Osteocyte (in vitro differentiated cells): ENCODE data around the gene ATF6B. TPM values are rescaled to one million over a fixed set of nuclear protein-coding genes. Genes with fewer than 3 reads are reported as not detected.
A peak's percentile ranks its signal among the peaks of the same experiment; 100 is the strongest.

Source experiments
- DNase-seq: peaks from one replicate; pipeline ENCODE4 v3.0.0; 2021; ENCODE audit warnings: mixed read lengths; ENCODE audit not compliant: unreplicated experiment; ENCODE audit errors: extremely low spot score
- H3K27ac Mint-ChIP-seq: one replicate; pipeline ENCODE4 v1.8.0; 2021; ENCODE audit warnings: mild to moderate bottlenecking, mixed read lengths; ENCODE audit not compliant: unreplicated experiment
- H3K27me3 Mint-ChIP-seq: one replicate; pipeline ENCODE4 v1.8.0; 2021; ENCODE audit warnings: mixed read lengths; ENCODE audit not compliant: unreplicated experiment
- H3K36me3 Mint-ChIP-seq: one replicate; pipeline ENCODE4 v1.8.0; 2021; ENCODE audit warnings: mixed read lengths; ENCODE audit not compliant: unreplicated experiment
- H3K4me1 Mint-ChIP-seq: one replicate; pipeline ENCODE4 v1.8.0; 2021; ENCODE audit warnings: mixed read lengths; ENCODE audit not compliant: unreplicated experiment
- H3K4me3 Mint-ChIP-seq: one replicate; pipeline ENCODE4 v1.8.0; 2021; ENCODE audit warnings: mild to moderate bottlenecking, moderate library complexity, mixed read lengths; ENCODE audit not compliant: unreplicated experiment
- H3K9me3 Mint-ChIP-seq: one replicate; pipeline ENCODE4 v1.8.0; 2021; ENCODE audit warnings: mixed read lengths; ENCODE audit not compliant: unreplicated experiment
- total RNA-seq: library from RNA; stranded (reverse); gene quantifications from 2 replicates; pipeline ENCODE4 v1.2.1, GENCODE V29; 2021
- TF ChIP-seq, protein P1 (sequence below): fragments of 200-600 bp; sonication (generic); IDR thresholded peaks from 2 replicates; pipeline ENCODE4 v1.5.0; 2021; ENCODE audit warnings: antibody characterized with exemption, mild to moderate bottlenecking, moderate library complexity

Gene ATF6B
- total RNA-seq, 1 donor from 2014 or later: 109 TPM

DNA sequence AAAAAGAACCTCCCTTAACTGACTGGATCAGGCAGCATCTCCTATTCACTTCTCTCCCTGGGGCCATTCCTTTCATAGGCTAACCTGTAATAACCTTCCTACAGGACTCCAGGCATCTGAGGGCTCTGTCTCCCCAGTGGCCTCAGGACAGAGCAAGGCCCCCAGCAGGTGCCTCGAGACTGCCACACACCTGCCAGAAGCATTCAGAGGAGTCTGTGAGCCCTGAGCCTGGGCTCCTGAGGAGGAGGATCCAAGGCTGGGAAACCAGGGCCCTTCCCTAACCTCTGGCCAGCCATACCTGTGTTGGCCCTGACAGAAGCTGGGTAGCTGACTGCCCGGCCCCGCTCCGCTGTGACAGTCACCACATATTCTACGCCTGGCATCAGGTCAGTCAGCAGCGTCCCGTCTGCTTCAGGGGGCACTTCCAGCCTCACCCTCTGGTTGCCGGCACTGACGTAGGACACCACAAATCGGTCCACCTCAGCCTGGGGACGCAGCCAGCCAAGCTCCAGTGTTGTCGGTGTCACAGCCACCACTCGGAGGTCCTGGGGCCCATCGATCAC, 39.5 kb downstream of the ATF6B start:
- Mint-ChIP-seq H3K4me3 (no peak overlapping the region), H3K36me3 (no peaks in the 10 kb centered on the region), H3K4me1 (peaks cover 38% of the 10 kb centered on the region), H3K9me3 (no peaks in the 10 kb centered on the region), H3K27me3 (peaks cover 3% of the 10 kb centered on the region), H3K27ac (no peak overlapping the region)
- TF ChIP-seq, protein P1, sequence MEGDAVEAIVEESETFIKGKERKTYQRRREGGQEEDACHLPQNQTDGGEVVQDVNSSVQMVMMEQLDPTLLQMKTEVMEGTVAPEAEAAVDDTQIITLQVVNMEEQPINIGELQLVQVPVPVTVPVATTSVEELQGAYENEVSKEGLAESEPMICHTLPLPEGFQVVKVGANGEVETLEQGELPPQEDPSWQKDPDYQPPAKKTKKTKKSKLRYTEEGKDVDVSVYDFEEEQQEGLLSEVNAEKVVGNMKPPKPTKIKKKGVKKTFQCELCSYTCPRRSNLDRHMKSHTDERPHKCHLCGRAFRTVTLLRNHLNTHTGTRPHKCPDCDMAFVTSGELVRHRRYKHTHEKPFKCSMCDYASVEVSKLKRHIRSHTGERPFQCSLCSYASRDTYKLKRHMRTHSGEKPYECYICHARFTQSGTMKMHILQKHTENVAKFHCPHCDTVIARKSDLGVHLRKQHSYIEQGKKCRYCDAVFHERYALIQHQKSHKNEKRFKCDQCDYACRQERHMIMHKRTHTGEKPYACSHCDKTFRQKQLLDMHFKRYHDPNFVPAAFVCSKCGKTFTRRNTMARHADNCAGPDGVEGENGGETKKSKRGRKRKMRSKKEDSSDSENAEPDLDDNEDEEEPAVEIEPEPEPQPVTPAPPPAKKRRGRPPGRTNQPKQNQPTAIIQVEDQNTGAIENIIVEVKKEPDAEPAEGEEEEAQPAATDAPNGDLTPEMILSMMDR: no peak
- no peak for DNase-seq

DNA sequence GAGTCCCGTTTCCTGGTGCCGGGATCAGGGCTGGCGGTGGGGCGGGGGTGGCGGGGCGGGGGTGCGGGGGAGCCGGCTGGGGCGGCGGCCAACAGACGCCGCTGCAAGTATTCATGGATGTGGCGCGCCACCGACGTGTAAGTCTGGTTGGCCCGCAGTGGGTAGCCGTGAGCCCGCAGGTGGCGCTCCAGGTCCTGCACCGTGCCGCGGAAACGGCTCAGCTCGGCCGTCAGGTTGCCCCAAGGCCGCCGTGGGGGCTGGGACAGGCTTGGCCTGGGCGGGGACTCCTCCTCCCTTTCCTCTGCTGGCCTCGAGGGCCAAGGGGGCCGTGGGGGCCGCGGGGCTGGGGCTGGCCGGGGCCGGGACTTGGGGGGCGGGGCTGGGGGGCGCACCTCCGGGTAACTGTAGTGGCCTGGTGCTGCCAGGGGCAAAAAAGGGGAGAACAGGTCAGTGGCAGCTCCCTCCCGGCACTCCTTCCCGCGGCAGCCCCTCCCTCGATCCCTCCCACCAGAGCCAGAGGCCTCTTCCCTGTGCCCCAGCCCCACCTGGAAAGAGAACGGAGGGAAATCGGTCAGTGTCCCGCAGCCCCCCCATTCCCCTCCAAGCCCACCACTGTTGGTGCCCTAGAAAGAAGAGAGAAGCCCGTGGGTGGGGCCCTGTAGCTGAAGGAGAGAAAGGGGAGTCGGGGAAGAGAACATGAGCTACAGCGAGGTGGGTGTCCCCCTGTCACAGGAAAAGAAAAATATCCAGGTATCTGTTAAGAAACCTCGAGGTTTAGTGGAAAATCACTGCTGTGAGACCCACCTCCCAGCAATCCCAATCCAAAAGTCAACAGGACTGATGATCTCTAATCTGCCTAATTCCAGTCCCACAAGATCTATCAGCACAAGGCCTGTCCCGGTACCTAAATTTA, 40.2 kb downstream of the ATF6B start:
- H3K4me1 Mint-ChIP-seq: peaks cover 37% of the 10 kb centered on the region

DNA sequence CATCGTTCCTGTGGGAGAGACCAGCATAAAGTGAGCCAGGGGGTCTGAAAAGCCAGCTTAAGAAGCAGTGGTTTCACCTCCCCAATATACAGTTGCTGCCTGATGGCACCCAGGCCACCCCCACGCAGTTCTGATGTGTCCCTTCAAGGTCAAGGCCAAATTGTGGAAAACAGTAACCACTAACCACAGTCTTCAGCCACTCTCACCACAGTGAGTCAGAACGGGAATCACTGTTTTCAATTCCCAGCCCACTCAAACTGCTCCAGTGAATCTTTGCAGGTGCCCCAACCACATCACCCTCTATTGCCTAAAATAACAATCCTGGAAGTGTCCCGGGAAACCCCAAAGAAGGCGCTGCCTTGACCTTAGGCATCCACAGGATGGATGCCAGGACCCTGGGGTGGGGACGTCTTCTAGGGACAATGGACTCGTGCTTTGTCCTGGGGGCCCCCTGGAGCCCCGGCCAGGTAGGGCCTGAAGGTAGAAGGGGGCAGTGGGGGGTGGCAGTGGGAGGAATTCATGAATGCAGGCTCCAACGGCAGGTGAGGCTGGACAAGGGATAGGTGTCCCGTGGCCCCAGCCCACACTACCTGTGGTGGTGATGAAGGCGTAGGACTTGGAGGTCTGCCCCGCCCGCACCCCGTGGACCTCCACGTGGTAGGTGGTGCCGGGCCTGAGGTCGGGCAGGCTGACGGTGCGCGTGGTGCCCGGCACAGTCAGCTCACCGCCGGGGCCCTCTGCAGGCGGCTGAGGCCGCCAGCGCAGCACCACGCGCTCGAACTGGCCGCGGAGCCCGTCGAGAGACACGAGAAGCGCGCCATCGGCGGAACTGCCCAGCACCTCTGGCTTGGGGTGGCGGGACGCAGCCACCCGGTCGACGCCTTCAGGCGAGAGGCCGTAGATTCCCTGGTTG, 41.1 kb downstream of the ATF6B start:
- TF ChIP-seq, protein P1: no peak
- Mint-ChIP-seq H3K9me3 (no peaks in the 10 kb centered on the region), H3K27me3 (peaks cover 3% of the 10 kb centered on the region), H3K4me3 (no peak overlapping the region), H3K36me3 (no peaks in the 10 kb centered on the region), H3K4me1 (peaks cover 36% of the 10 kb centered on the region), H3K27ac (peak overlapping the region; percentile 44)
- DNase-seq: no peak

More for the DNA sequence above, 40.2 kb downstream of the ATF6B start:
- peak; percentile 92 for DNase-seq
- no peaks in the 10 kb centered on the region for H3K36me3 Mint-ChIP-seq
- no peaks in the 10 kb centered on the region for H3K9me3 Mint-ChIP-seq
- H3K4me3 Mint-ChIP-seq: no peak overlapping the region
- no peak overlapping the region for H3K27ac Mint-ChIP-seq
- TF ChIP-seq, protein P1: peak; percentile 75
- peaks cover 3% of the 10 kb centered on the region for H3K27me3 Mint-ChIP-seq

DNA sequence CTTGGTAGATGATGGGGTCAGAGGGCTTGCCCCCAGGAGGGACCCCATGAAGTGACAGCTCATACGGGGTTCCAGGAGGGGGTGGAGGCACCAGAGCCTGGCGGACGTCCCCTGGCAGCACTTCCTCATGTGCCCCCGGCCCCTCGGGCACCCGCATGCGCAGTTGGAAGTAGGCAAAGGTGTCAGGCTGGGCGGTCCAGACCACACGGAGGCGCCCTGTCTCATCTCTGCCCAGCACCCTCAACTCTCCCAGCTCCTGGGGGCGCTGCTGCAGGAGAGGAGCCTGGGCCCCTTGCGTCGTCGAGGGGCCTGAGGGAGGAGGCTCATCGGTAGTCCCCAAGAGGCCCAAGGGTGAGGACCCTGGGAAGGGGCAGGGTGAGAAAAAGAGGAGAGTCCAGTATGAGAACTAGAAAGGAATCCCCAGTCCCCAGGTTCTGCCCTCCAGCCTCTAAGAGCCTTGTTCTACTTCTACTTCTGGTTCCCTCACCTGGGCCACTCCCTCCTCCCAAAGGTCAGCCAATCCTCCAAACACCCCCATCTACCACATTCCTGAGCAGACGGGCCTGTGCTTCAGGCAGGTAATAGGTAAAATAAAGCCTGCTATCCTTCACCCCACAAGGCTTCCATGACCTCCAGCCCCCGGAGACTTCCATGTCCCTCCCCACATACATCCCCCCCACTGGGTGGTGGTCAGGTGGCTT, 42.1 kb downstream of the ATF6B start:
- Mint-ChIP-seq H3K27ac (peak overlapping the region; percentile 44), H3K36me3 (no peaks in the 10 kb centered on the region), H3K9me3 (no peaks in the 10 kb centered on the region), H3K4me1 (peaks cover 43% of the 10 kb centered on the region), H3K27me3 (peaks cover 3% of the 10 kb centered on the region), H3K4me3 (no peak overlapping the region)
- TF ChIP-seq, protein P1: no peak
- DNase-seq: no peak
